ENCODE measurements around the gene NUP88. TPM values are rescaled to one million over a fixed set of nuclear protein-coding genes. Genes with fewer than 3 reads are reported as not detected.
A peak's percentile ranks its signal among the peaks of the same experiment; 100 is the strongest.

NUP88 gene
- total RNA-seq, 1 experiment from 2014 or later: 131 TPM

GRCh38 chr17:5419959-5420653 lies 644 bp upstream of the NUP88 start, which contains the start of gene RPAIN:
TSS of gene RPAIN (plus strand) at chr17:5420182. CDS start at chr17:5420211, 29 bp downstream.
- peak; percentile 83 for DNase-seq (ENCODE audit: low read depth)

GRCh38 chr17:5418858-5419355 lies 555 bp downstream of the NUP88 start:
- DNase-seq (ENCODE audit: low read depth): peak; percentile 16

GRCh38 chr17:5416901-5417300 lies 2.6 kb downstream of the NUP88 start:
- DNase-seq (ENCODE audit: low read depth): no peak

DNA sequence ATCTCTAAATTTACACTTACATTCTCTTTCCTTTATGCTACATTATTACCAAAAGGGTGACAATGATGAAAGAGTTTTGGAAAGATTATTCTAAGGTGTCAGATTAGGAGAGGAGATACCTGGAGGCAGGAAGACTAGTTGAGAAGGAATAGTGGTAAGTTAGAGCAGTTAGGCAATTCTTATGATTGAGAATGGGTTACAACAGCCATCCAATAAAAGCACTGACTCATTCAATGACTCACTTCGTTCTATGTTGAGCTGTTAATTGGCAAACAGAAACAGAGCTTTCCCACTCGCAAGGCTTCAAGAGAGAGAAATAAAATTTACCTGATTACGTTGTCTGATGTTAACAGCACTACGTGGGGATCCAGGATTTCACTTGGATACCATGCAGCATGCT lies 5.8 kb downstream of the NUP88 start:
- DNase-seq (ENCODE audit: low read depth): peak; percentile 79

DNA sequence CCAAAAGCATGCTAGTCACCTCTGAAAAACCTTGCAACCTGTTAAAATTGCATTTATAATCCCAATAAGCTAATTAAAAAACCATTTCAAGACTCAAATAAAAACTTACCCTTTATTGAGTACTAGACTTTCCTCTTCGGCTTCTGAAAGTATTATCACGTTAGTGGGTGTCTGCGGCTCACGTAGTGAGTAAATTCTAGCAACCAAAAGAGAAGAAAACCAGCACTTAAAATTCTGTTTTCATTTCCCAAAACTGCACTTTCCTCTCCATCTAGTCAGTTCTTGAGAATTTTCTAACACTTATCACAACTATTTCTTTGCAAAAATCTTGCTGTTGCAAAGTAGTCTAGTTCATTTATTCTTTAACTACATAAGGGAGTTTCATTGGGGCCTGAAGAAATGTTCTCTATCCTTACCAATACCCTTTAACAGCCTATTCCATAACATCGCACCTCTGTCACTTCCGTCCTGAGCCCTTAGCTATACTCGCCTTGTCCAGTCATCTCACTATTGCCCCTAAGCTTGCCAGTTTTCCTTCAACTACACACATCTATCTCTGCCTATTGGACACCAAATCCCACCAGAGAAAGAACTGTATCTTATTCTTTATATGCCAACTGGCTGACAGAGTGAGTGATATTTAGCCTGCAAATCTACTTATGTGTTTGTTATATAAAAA lies 8.7 kb downstream of the NUP88 start:
- no peak for DNase-seq (ENCODE audit: low read depth)

DNA sequence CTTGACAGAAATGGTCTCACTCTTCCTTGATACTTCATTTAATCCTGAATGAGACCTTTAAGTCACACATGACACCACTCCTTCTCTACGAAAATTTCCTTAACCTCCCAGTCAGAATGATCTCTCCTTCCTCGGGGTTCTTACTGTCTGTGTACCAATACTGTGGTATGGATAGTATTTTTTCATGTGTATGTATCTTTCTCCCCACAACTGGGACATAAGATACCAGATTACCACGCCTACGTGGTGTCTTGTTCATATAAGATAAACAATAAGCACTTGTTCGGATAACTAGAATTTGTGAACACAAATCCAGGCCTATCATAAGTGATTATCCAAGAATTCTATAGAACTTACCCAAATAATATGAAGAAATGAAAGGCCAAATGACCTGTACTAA lies 11.3 kb downstream of the NUP88 start:
- DNase-seq (ENCODE audit: low read depth): no peak

GRCh38 chr17:5405400-5405799 lies 14.1 kb downstream of the NUP88 start:
- no peak for DNase-seq (ENCODE audit: low read depth)

- DNase-seq (ENCODE audit: low read depth): no peak
These were observed 19.7 kb downstream of the NUP88 start for GRCh38 chr17:5399767-5400166.

DNA sequence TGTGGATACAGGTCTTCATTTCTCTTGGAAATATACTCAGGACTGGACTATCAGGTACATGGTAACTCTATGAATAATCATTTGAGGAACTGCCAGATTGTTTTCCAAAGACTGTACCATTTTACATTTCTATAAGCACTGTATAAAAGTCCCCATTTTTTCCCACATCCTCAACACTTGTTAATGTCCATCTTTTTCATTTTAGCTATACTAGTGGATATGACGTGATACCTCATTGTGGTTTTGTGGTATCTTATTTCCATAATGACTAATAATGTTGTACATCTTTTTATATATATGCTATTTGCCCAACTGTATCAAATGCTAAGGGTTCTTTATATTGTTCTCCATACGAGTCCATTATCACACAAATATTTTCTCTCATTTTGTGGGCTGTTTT lies 22.9 kb downstream of the NUP88 start:
- no peak for DNase-seq (ENCODE audit: low read depth)

GRCh38 chr17:5391678-5392077 lies 27.8 kb downstream of the NUP88 start:
- DNase-seq (ENCODE audit: low read depth): no peak

DNA sequence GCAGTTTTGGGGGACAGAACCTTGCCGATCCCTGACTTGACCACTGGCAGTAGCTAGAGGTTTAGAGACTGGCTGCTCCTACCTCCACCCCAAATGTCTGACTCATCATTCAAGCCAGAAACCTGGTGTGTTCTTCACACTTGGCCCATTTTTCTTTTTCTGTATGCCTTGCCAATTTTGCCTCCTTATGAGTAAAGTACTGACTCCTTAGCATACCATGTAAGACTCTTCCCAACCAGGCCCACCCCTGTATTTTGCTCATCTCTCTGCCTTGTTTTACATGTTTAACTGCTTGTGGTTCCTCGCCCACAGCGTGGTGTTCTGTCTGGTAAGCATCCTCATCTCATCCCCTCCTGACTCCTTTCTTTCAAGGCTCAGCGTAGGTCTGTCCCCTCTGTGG lies 37.9 kb downstream of the NUP88 start:
- peak; percentile 3 for DNase-seq (ENCODE audit: low read depth)

DNA sequence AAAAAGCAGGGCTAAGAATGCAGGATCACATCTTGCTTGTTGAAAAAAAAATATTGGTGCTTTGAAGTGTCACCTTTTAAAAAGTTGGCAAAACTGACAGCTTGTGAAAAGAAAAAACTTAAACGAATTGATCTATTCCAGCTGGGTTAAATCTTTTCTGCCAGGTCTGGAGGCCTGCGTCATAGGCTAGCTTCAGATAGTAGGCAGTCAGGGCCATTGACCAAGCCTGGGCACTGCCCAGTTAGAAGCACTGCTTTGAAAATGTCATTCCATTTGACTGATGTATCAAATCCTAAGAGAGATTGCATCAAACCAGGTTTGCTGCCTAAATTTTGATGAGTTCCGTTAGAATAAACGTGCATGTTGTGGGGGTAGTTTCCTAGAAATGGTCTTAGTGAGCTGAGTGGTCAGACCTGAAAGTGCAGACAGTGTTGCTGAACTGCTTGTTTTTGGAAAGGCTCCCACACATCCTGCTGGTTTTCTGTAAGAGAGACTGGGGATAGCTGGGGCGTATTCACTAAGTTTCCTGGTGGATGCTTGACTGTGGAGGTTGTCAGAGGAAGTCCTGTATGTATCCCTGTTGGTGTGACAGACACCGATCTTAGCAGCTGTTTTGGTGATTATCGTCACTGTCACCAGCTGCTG lies 38.8 kb downstream of the NUP88 start:
- DNase-seq (ENCODE audit: low read depth): no peak

- DNase-seq (ENCODE audit: low read depth): no peak
These were observed 39.9 kb downstream of the NUP88 start for GRCh38 chr17:5379351-5380107.

- DNase-seq (ENCODE audit: low read depth): no peak
These were observed 40.8 kb downstream of the NUP88 start for GRCh38 chr17:5378566-5379207.

DNA sequence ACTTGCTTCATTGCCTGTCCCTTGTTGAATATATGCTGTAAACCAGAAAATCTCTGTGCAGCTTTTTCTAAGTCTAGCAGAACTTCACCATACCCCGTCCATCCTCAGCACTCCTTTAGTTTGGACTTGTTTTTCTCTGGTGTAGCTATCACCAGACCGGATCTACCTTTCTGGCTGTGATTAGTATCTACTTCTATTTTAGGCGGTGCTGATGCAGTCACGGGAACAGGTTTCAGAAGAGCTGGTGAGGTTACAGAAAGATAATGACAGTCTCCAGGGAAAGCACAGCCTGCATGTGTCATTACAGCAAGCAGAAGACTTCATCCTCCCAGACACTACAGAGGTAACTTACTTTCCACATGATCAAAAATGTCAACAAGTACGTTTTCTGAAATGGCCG lies 46.4 kb downstream of the NUP88 start:
- DNase-seq (ENCODE audit: low read depth): no peak

DNA sequence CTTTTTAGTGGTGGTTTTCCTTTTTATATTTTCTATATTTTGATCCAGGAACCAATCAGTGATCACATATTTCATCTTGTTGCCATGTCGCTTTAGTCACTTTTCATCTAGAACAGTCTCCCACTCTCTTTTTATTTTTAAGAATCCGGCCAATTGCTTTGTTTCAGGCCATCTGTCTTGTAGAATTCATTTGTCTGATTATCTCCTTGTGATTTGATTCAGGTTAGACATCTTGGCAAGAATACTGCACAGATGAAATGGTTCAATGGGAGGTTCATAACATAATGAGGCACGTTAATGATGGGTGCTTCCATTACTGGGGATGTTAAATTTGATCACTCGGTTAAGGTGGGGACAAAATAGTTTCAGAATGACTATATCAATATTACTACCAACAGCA lies 49.1 kb downstream of the NUP88 start:
- no peak for DNase-seq (ENCODE audit: low read depth)

GRCh38 chr17:5365831-5366230 lies 53.6 kb downstream of the NUP88 start:
- DNase-seq (ENCODE audit: low read depth): no peak

DNA sequence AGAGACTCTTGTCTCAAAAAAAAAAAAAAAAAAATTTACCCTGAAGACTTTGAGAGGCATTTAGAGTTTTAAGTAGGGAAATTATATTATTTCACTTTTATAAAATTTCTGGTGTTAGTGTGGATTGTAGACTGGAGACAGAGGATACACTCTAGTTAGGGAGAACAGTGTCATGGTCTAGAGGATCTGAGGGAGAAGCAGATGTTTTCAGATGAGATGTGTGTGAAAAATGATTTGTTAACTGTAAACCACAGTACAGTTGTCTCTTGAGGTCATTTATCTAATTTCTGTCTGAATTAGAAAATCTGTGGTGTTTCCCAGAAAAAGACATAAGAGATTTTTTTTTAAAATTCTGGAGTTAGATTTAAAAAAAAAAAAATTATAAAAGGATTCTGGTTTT lies 54.8 kb downstream of the NUP88 start:
- no peak for DNase-seq (ENCODE audit: low read depth)

- no peak for DNase-seq (ENCODE audit: low read depth)
These were observed 55.3 kb downstream of the NUP88 start for GRCh38 chr17:5364156-5364555.

DNA sequence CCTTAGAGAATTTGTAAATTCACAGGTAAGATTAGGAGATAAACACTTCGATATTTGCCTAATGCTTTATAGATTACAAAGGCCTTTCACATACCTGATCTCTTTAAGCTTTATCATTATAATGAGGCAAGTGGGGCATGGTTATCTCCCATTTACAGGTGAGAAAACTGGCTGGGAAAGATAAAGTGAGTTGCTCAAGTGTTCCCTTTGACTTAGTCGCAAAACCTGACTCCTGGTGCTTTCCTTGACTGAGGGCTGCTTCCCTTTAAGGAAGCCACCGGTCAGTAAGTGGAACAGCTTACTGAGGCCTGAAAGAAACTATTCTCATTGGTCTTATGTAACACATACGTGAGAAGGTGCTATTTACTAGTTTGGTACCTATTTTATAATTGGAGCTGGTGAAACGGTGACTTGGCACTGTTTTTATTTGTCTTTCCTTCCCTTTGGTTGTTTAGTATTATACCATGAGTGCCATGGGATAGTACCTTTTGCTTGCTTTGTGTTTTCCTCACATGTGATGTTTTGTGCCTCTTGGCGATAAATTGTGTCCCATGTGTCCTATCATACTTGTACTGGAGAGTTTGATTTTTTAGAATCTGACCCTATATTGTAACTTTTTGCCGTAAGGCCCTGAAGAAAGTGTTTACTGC lies 57.2 kb downstream of the NUP88 start:
- DNase-seq (ENCODE audit: low read depth): no peak

DNA sequence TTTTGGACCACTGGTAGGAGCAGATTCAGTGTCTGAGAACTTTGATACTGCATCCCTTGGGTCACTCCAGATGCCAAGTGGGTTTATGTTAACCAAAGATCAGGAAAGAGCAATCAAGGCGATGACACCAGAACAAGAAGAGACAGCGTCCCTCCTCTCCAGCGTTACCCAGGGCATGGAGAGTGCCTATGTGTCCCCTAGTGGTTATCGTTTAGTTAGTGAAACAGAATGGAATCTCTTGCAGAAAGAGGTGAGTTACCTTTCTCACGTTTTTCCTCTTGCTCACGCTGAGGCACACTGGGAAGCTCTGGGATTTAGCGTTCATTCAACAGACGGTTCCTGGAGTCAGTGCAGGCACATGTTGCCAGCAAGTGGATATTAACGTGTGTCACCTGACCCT lies 58.0 kb downstream of the NUP88 start:
- DNase-seq (ENCODE audit: low read depth): no peak

Data from RPMI7951 (cell line).